Coronary artery (tissue), 2 donors: ENCODE data around the gene APPBP2.
"Not testable (repeated sequence)": the region's sequence is repeated elsewhere in the genome, so short reads cannot be mapped to it uniquely, and the experiment has no call there.

Experiments
- DNase-seq: peaks from one replicate; pipeline ENCODE4 v3.0.0-alpha.2; 2017; ENCODE audit warnings: low spot score
- H3K27ac ChIP-seq, 2 donors: fragments of 200-600 bp; sonication (generic); one replicate each; pipeline ENCODE4 v1.5.1; 2016 to 2019
- H3K4me3 ChIP-seq: fragments of 200-600 bp; sonication (generic); 2 replicates; pipeline ENCODE4 v1.5.1; 2016; ENCODE audit warnings: mild to moderate bottlenecking, moderate library complexity
- CTCF ChIP-seq: fragments of 200-600 bp; sonication (generic); IDR thresholded peaks from one replicate; pipeline ENCODE4 v1.5.1; 2019; ENCODE audit warnings: antibody characterized with exemption

APPBP2 gene

GRCh38 chr17:60559995-60560859 is 34.2 kb upstream of the APPBP2 start:
- H3K27ac ChIP-seq: no peak overlapping the region
- no peak overlapping the region for H3K4me3 ChIP-seq
- no peak for DNase-seq
- no peak for TF ChIP-seq CTCF

- Histone ChIP-seq H3K4me3 (no peak overlapping the region), H3K27ac (no peak overlapping the region)
- TF ChIP-seq CTCF: no peak
- DNase-seq: no peak
These were observed 33.6 kb upstream of the APPBP2 start for GRCh38 chr17:60559659-60559994.

GRCh38 chr17:60557805-60558204 is 31.8 kb upstream of the APPBP2 start:
- no peak overlapping the region for H3K4me3 ChIP-seq
- no peak for TF ChIP-seq CTCF

GRCh38 chr17:60555786-60556185 is 29.7 kb upstream of the APPBP2 start:
- Histone ChIP-seq H3K27ac (no peak overlapping the region), H3K4me3 (no peak overlapping the region)
- DNase-seq: no peak
- TF ChIP-seq CTCF: no peak

More at GRCh38 chr17:60557805-60558204, 31.8 kb upstream of the APPBP2 start:
- no peak for DNase-seq
- H3K27ac ChIP-seq: no peak overlapping the region

GRCh38 chr17:60554377-60554788 is 28.3 kb upstream of the APPBP2 start:
- no peak for DNase-seq
- TF ChIP-seq CTCF: no peak
- H3K4me3 ChIP-seq: no peak overlapping the region

GRCh38 chr17:60552255-60552654 is 26.2 kb upstream of the APPBP2 start:
- not testable (repeated sequence) for H3K27ac ChIP-seq, H3K4me3 ChIP-seq, DNase-seq

More at GRCh38 chr17:60554377-60554788, 28.3 kb upstream of the APPBP2 start:
- H3K27ac ChIP-seq: no peak overlapping the region

GRCh38 chr17:60548990-60549389 is 22.9 kb upstream of the APPBP2 start:
- DNase-seq: no peak

More at GRCh38 chr17:60548990-60549389, 22.9 kb upstream of the APPBP2 start:
- no peak overlapping the region for H3K4me3 ChIP-seq
- H3K27ac ChIP-seq: no peak overlapping the region
- no peak for TF ChIP-seq CTCF
